Retinal pigment epithelial cell (primary cell): ENCODE measurements around the gene RMI2.

Experiments used
- DNase-seq: peaks from one replicate; pipeline ENCODE4 v3.0.0-alpha.2; 2010; ENCODE audit warnings: low read depth
- H3K4me3 ChIP-seq: 2 replicates; pipeline ENCODE4 v1.5.1; 2011; ENCODE audit warnings: mild to moderate bottlenecking, low read length, control low read depth, moderate library complexity
- CTCF ChIP-seq: conservative IDR thresholded peaks from 2 replicates; pipeline ENCODE4 v1.5.1; 2011; ENCODE audit warnings: low read depth, low read length, control low read depth, inconsistent platforms

RMI2 gene

GRCh38 chr16:11350519-11350918 is 5.3 kb downstream of the RMI2 start:
- TF ChIP-seq CTCF = no peak
- DNase-seq = no peak
- no peak overlapping the region for H3K4me3 ChIP-seq

GRCh38 chr16:11350921-11351335 is 5.7 kb downstream of the RMI2 start:
- TF ChIP-seq CTCF = no peak
- DNase-seq = no peak
- H3K4me3 ChIP-seq = no peak overlapping the region

GRCh38 chr16:11353158-11353557 is 7.9 kb downstream of the RMI2 start:
- no peak for DNase-seq
- no peak for TF ChIP-seq CTCF
- no peak overlapping the region for H3K4me3 ChIP-seq

GRCh38 chr16:11354407-11354732 is 9.1 kb downstream of the RMI2 start:
- H3K4me3 ChIP-seq = no peak overlapping the region
- no peak for TF ChIP-seq CTCF
- DNase-seq = no peak

GRCh38 chr16:11354733-11355574 is 9.7 kb downstream of the RMI2 start:
- no peak for TF ChIP-seq CTCF
- no peak for DNase-seq
- no peak overlapping the region for H3K4me3 ChIP-seq

- no peak for DNase-seq
These were observed 10.6 kb downstream of the RMI2 start for GRCh38 chr16:11355862-11356261.

More at GRCh38 chr16:11355862-11356261, 10.6 kb downstream of the RMI2 start:
- no peak overlapping the region for H3K4me3 ChIP-seq
- TF ChIP-seq CTCF = no peak
